Measurements from ENCODE around the gene SLAMF6.
"Not testable (repeated sequence)": the region's sequence is repeated elsewhere in the genome, so short reads cannot be mapped to it uniquely, and the experiment has no call there.

SLAMF6 gene

GRCh38 chr1:160504651-160505050 is 18.4 kb downstream of the SLAMF6 start:
- no peak for DNase-seq (ENCODE audit: low spot score)

- DNase-seq (ENCODE audit: low spot score), result no peak
Observed at GRCh38 chr1:160503087-160503486, 20.0 kb downstream of the SLAMF6 start.

GRCh38 chr1:160500321-160500990 is 22.6 kb downstream of the SLAMF6 start:
- DNase-seq (ENCODE audit: low spot score), result no peak

GRCh38 chr1:160499631-160500030 is 23.4 kb downstream of the SLAMF6 start:
- DNase-seq (ENCODE audit: low spot score), result no peak

- not testable (repeated sequence) for DNase-seq (ENCODE audit: low spot score)
Observed at GRCh38 chr1:160498301-160499065, 24.6 kb downstream of the SLAMF6 start.

- no peak for DNase-seq (ENCODE audit: low spot score)
Observed at GRCh38 chr1:160496334-160496733, 26.7 kb downstream of the SLAMF6 start.

GRCh38 chr1:160494620-160495019 is 28.4 kb downstream of the SLAMF6 start:
- no peak for DNase-seq (ENCODE audit: low spot score)

GRCh38 chr1:160492617-160493016 is 30.4 kb downstream of the SLAMF6 start:
- DNase-seq (ENCODE audit: low spot score), result no peak

- DNase-seq (ENCODE audit: low spot score), result no peak
Observed at GRCh38 chr1:160491981-160492380, 31.1 kb downstream of the SLAMF6 start.

GRCh38 chr1:160491017-160491416 is 32.0 kb downstream of the SLAMF6 start:
- no peak for DNase-seq (ENCODE audit: low spot score)

GRCh38 chr1:160489513-160490261 is 33.4 kb downstream of the SLAMF6 start:
- DNase-seq (ENCODE audit: low spot score), result peak; percentile 18

GRCh38 chr1:160488347-160489058 is 34.6 kb downstream of the SLAMF6 start:
- DNase-seq (ENCODE audit: low spot score), result no peak

- DNase-seq (ENCODE audit: low spot score), result no peak
Observed at GRCh38 chr1:160486453-160486852, 36.6 kb downstream of the SLAMF6 start.

GRCh38 chr1:160483505-160484185 is 39.4 kb downstream of the SLAMF6 start:
- no peak for DNase-seq (ENCODE audit: low spot score)

GRCh38 chr1:160481979-160482596 is 41.0 kb downstream of the SLAMF6 start:
- DNase-seq (ENCODE audit: low spot score), result no peak

- not testable (repeated sequence) for DNase-seq (ENCODE audit: low spot score)
Observed at GRCh38 chr1:160480781-160481180, 42.3 kb downstream of the SLAMF6 start.

- not testable (repeated sequence) for DNase-seq (ENCODE audit: low spot score)
Observed at GRCh38 chr1:160479091-160479490, 44.0 kb downstream of the SLAMF6 start.

- DNase-seq (ENCODE audit: low spot score), result peak; percentile 41
Observed at GRCh38 chr1:160474392-160475242, 48.4 kb downstream of the SLAMF6 start.

GRCh38 chr1:160472112-160472511 is 50.9 kb downstream of the SLAMF6 start:
- no peak for DNase-seq (ENCODE audit: low spot score)

- DNase-seq (ENCODE audit: low spot score), result no peak
Observed at GRCh38 chr1:160471253-160471652, 51.8 kb downstream of the SLAMF6 start.

Data from RKO (cell line).